Fibroblast of villous mesenchyme (primary cell): ENCODE results near the gene GGPS1. TPM values are rescaled to one million over a fixed set of nuclear protein-coding genes. Genes with fewer than 3 reads are reported as not detected.

Experiments used
- DNase-seq: peaks from one replicate; pipeline ENCODE4 v3.0.0-alpha.2; 2010; ENCODE audit warnings: low read depth
- H3K4me3 ChIP-seq: 2 replicates; pipeline ENCODE4 v1.5.1; 2011; ENCODE audit warnings: low read depth, mild to moderate bottlenecking, low read length
- CTCF ChIP-seq: IDR thresholded peaks from 2 replicates; pipeline ENCODE4 v1.5.1; 2012; ENCODE audit warnings: low read depth, mild to moderate bottlenecking, low read length; ENCODE audit not compliant: insufficient read depth
- total RNA-seq: library from RNA; depleted of rRNA; stranded (reverse); fragments of >200 nt; gene quantifications from 2 replicates; pipeline ENCODE4 v1.2.3, GENCODE V29; 2012

GGPS1 gene
- total RNA-seq, 1 donor, result 25.9 TPM

GRCh38 chr1:235287208-235287882 lies 41.0 kb upstream of the GGPS1 start:
- no peak overlapping the region for H3K4me3 ChIP-seq
- no peak for TF ChIP-seq CTCF
- no peak for DNase-seq

- no peak for TF ChIP-seq CTCF
- no peak overlapping the region for H3K4me3 ChIP-seq
- DNase-seq, result no peak
Measured at GRCh38 chr1:235289859-235290739, 38.3 kb upstream of the GGPS1 start.

- no peak for TF ChIP-seq CTCF
- no peak for DNase-seq
- H3K4me3 ChIP-seq, result no peak overlapping the region
Measured at GRCh38 chr1:235290740-235291502, 37.4 kb upstream of the GGPS1 start.

- no peak for TF ChIP-seq CTCF
- no peak for DNase-seq
- no peak overlapping the region for H3K4me3 ChIP-seq
Measured at GRCh38 chr1:235291599-235292091, 36.7 kb upstream of the GGPS1 start.

- H3K4me3 ChIP-seq, result no peak overlapping the region
- no peak for DNase-seq
- no peak for TF ChIP-seq CTCF
Measured at GRCh38 chr1:235292790-235293189, 35.6 kb upstream of the GGPS1 start.

- DNase-seq, result no peak
- H3K4me3 ChIP-seq, result no peak overlapping the region
- no peak for TF ChIP-seq CTCF
Measured at GRCh38 chr1:235293322-235293942, 34.9 kb upstream of the GGPS1 start.
